Neural progenitor cell (in vitro differentiated cells): ENCODE results near the gene SLC24A1.

Experiments
- CTCF ChIP-seq: fragments of 200-600 bp; sonication (generic); IDR thresholded peaks from 2 replicates; pipeline ENCODE4 v1.5.1; 2017; ENCODE audit warnings: antibody characterized with exemption, mild to moderate bottlenecking
- EZH2phosphoT487 ChIP-seq: fragments of 200-600 bp; sonication (generic); IDR thresholded peaks from 2 replicates; pipeline ENCODE4 v1.6.1; 2017; ENCODE audit warnings: antibody characterized with exemption

GRCh38 chr15:65620833-65621232, 905 bp upstream of the SLC24A1 start:
- TF ChIP-seq EZH2phosphoT487 = no peak
- no peak for TF ChIP-seq CTCF
